ENCODE measurements around the gene HIP1R. TPM values are rescaled to one million over a fixed set of nuclear protein-coding genes. Genes with fewer than 3 reads are reported as not detected.

The HIP1R gene
- total and polyA plus RNA-seq, 2 of the 8 experiments (the other 6 are each of a cell fraction or from before 2014, with no cell fraction given) = 11.2 to 14.5 TPM

DNA sequence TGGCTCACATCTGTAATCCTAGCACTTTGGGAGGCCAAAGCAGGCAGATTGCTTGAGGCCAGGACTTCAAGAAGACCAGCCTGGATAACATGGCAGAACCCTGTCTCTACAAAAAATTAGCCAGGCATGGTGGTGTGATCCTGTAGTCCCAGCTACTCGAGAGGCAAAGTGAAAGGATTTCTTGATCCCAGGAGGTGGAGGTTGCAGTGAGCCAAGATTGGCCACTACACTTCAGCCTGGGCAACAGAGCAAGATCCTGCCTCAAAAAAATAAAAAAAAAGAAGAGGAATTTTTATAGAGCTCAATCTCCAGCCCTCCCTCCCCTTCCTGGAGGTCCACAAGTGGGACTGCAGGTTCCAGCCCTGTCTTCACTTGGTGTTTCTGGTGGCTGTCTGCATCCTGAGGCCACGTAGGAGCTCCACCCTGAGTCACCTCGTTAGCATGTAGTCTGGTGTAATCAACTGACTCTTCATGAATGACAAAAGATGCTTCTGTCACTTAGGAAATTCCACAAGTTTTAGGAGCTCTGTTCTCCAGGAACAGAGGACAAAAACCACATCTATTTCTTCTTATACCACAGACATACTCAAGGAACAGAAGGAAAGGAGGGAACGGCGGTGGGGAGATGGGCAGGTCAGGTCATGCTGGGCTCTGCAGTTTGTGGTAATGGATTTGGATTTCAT is 44.7 kb upstream of the HIP1R start:
- POLR2A ChIA-PET (ENCODE audit: partially characterized antibody) = interaction anchor here (0.7 to 1.7 kb wide), 4 partner anchors 17 to 98 kb away, joined by 3 to 6 read pairs (median 4); partner anchors contain the start of gene CCDC62
- Histone ChIP-seq H3K4me1 (replicated peaks in 1 of 4; ENCODE audit: control insufficient read depth in 3 of 4, insufficient read depth in 4 of 4, low read length in 3 of 4) (peaks cover 0 to 3% (median 0%) of the 10 kb centered on the region in 4 experiments; a peak in 2 of 7 replicates), H3K27me3 (replicated peaks in 1 of 4; ENCODE audit: control insufficient read depth in 3 of 4, extremely low read depth in 1 of 4, insufficient read depth in 3 of 4, low read length in 3 of 4) (no peaks in the 10 kb centered on the region), H2BK20ac (ENCODE audit: low read length) (no peak overlapping the region), H2BK15ac (ENCODE audit: low read length) (no peak overlapping the region), H3K23me2 (ENCODE audit: low read depth, low read length) (no peaks in the 10 kb centered on the region), H2AFZ (ENCODE audit: low read length) (no peak overlapping the region; the same call in 1 of the 2 replicates), H3K4ac (replicated peaks; ENCODE audit: insufficient read length, low read depth, low read length) (no peak overlapping the region), H2BK120ac (replicated peaks; ENCODE audit: low read depth, low read length) (no peak overlapping the region), H3K9ac (replicated peaks in 1 of 4; ENCODE audit: extremely low read depth in 1 of 4, low read depth in 3 of 4, low read length in 3 of 4) (no peak overlapping the region), H3K27ac (ENCODE audit: low read depth, low read length) (no peak overlapping the region), H4K5ac (ENCODE audit: insufficient read length, low read depth, low read length) (no peak overlapping the region), H3K56ac (replicated peaks; ENCODE audit: insufficient read length, low read depth, low read length) (no peak overlapping the region), H2BK5ac (ENCODE audit: low read depth, low read length) (no peak overlapping the region), H3K79me1 (ENCODE audit: low read depth, low read length) (no peaks in the 10 kb centered on the region), H3K9me3 (ENCODE audit: insufficient read depth in 2 of 2, low read depth in 1 of 2, low read length in 1 of 2) (no peaks in the 10 kb centered on the region), H2AK5ac (ENCODE audit: low read depth, low read length) (no peak overlapping the region), H3K79me2 (ENCODE audit: control insufficient read depth in 1 of 2, insufficient read depth in 2 of 2, low read length in 2 of 2) (no peaks in the 10 kb centered on the region), H3K18ac (ENCODE audit: extremely low read depth, low read length) (no peak overlapping the region), H3K14ac (ENCODE audit: insufficient read length) (no peak overlapping the region), H3K36me3 (ENCODE audit: control insufficient read depth in 2 of 4, insufficient read depth in 4 of 4, low read length in 3 of 4) (no peaks in the 10 kb centered on the region), H3K4me3 (ENCODE audit: extremely low read depth in 1 of 4, insufficient read depth in 2 of 4, low read depth in 3 of 4, low read length in 4 of 4) (no peak overlapping the region), H2BK12ac (ENCODE audit: low read depth, low read length) (peak overlapping the region; percentile 50; the same call in 1 of the 2 replicates), H4K20me1 (replicated peaks in 1 of 2; ENCODE audit: control insufficient read depth in 1 of 2, insufficient read depth in 2 of 2, low read length in 2 of 2) (no peaks in the 10 kb centered on the region), H3K4me2 (ENCODE audit: insufficient read depth in 1 of 2, low read depth in 2 of 2, low read length in 2 of 2) (no peak overlapping the region; a peak in 1 of 4 replicates), H3K23ac (ENCODE audit: insufficient read length) (no peak overlapping the region), H4K91ac (replicated peaks; ENCODE audit: insufficient read length, low read length) (no peak overlapping the region), H4K8ac (ENCODE audit: extremely low read depth, insufficient read depth, low read length) (no peak overlapping the region)
- CTCF ChIA-PET (ENCODE audit: partially characterized antibody) = interaction anchor here (1.1 to 2.4 kb wide), 8 partner anchors 9 to 391 kb away, joined by 3 to 11 read pairs (median 4); no protein-coding TSS in a partner anchor
- FAIRE-seq (no peak), DNase-seq (ENCODE audit: low read depth in 1 of 2, low spot score in 2 of 2) (no peak)
- no peak for TF ChIP-seq CEBPB (IDR thresholded peaks at IDR 0.05; ENCODE audit: low read depth, low read length)
- TF ChIP-seq KDM1A (IDR thresholded peaks at IDR 0.05; ENCODE audit: borderline replicate concordance, low read length) = 0 out of 2 replicates have a peak, but pooled peaks have one; percentile 15
- 84% methylated on average over 5 of the region's 5 CpGs; no CpG with 5 or more reads in 1 of the 2 experiments for WGBS, 2 experiments (ENCODE audit: extremely low coverage in 1 of 2, insufficient coverage in 1 of 2, insufficient read length in 1 of 2, insufficient replicate concordance in 2 of 2, low coverage in 1 of 2, low lambda C conversion rate in 2 of 2, missing lambda C conversion rate in 1 of 2)
